K562 (cell line): ENCODE measurements around the gene AGGF1. TPM values are rescaled to one million over a fixed set of nuclear protein-coding genes. Genes with fewer than 3 reads are reported as not detected.

ENCODE experiments used
- ATAC-seq: fragments of 200-7000 bp; cut with Tn5 transposase; 3 replicates; pipeline ENCODE4 v1.9.1; 2020; ENCODE audit warnings: moderate library complexity
- BruUV-seq: library from RNA; stranded (reverse); fragments of 400-500 nt; replicated peaks from 2 replicates; lab custom pipeline; 2021; lab: Mats Ljungman, UMichigan
- CTCF ChIA-PET: fragments of 300-600 bp; formaldehyde crosslinking; extraction: SDS; loops from one replicate; lab custom pipeline; 2021; ENCODE audit warnings: low intra/inter-chr PET ratio; lab: Yijun Ruan, JAX
- POLR2A ChIA-PET: fragments of 300-600, 350-650 bp; sonication (Branson Sonifier 250); formaldehyde crosslinking; extraction: SDS; loops from one replicate; lab custom pipeline; 2021; ENCODE audit warnings: antibody characterized with exemption, inconsistent platforms; lab: Yijun Ruan, JAX
- DNase-seq, 4 experiments: peaks; one replicate each; pipeline versions ENCODE4 v3.0.0 to v3.0.0-alpha.2; 2011 to 2018; ENCODE audit warnings: low spot score in 3 of 4, mixed read lengths in 3 of 4; ENCODE audit errors: extremely low read depth in 1 of 4
- FAIRE-seq: peaks from 2 replicates; lab custom pipeline; 2011; peaks lifted over from hg19 to GRCh38; lab: Jason Lieb, UNC
- H2AFZ ChIP-seq: 2 replicates; pipeline ENCODE4 v1.6.0; 2011; ENCODE audit warnings: low read depth, low read length, control low read depth, inconsistent platforms
- H3K27ac ChIP-seq: fragments of 200-600 bp; 3 replicates; pipeline ENCODE4 v1.8.0; 2011; ENCODE audit warnings: low read depth, mild to moderate bottlenecking, control low read depth, inconsistent platforms, low read length, moderate library complexity, mixed read lengths; ENCODE audit errors: extremely low read depth
- H3K27me3 ChIP-seq, 2 experiments: fragments of 300-600 bp in 1 of 2; 2 replicates in 1 of 2; 3 replicates in 1 of 2; pipeline versions ENCODE4 v1.6.0 to v1.8.0; 2011; ENCODE audit warnings: inconsistent platforms in 2 of 2, low read length in 2 of 2, mild to moderate bottlenecking in 1 of 2, mixed read lengths in 1 of 2, moderate library complexity in 1 of 2; ENCODE audit not compliant: control insufficient read depth in 2 of 2, insufficient read depth in 2 of 2
- H3K36me3 ChIP-seq: fragments of 300-600 bp; 3 replicates; pipeline ENCODE4 v1.8.0; 2011; ENCODE audit warnings: mild to moderate bottlenecking, low read length, inconsistent platforms; ENCODE audit not compliant: control insufficient read depth, insufficient read depth
- H3K4me1 ChIP-seq, 2 experiments: fragments of 200-600 bp in 1 of 2; replicated peaks in 1 of 2; 2 replicates in 1 of 2; 3 replicates in 1 of 2; pipeline versions ENCODE4 v1.5.1 to v1.8.0; 2011; ENCODE audit warnings: inconsistent platforms in 2 of 2, low read length in 2 of 2, mild to moderate bottlenecking in 1 of 2, mixed read lengths in 1 of 2, moderate library complexity in 1 of 2; ENCODE audit not compliant: control insufficient read depth in 2 of 2, insufficient read depth in 2 of 2
- H3K4me2 ChIP-seq: 2 replicates; pipeline ENCODE4 v1.6.1; 2011; ENCODE audit warnings: low read length, control low read depth, inconsistent platforms, mixed read lengths; ENCODE audit not compliant: insufficient read depth
- H3K4me3 ChIP-seq: fragments of 200-600 bp; sonication (generic), shearing (Covaris generic); 2 replicates; pipeline ENCODE4 v1.5.1; 2016; ENCODE audit warnings: control low read depth, inconsistent platforms
- H3K79me2 ChIP-seq: fragments of 200-600 bp; 3 replicates; pipeline ENCODE4 v1.8.0; 2011; ENCODE audit warnings: low read length, inconsistent platforms; ENCODE audit not compliant: control insufficient read depth, insufficient read depth
- H3K9ac ChIP-seq, 2 experiments: 2 replicates each; pipeline versions ENCODE4 v1.6.0 to v1.6.1; 2011; ENCODE audit warnings: low read depth in 2 of 2, low read length in 2 of 2, control low read depth in 1 of 2, inconsistent platforms in 1 of 2, mild to moderate bottlenecking in 1 of 2, mixed read lengths in 1 of 2; ENCODE audit not compliant: insufficient read depth in 1 of 2
- H3K9me1 ChIP-seq: one replicate; pipeline ENCODE4 v1.6.0; 2011; ENCODE audit warnings: inconsistent platforms, mild to moderate bottlenecking, low read length, moderate library complexity; ENCODE audit not compliant: control insufficient read depth, insufficient read depth
- H3K9me3 ChIP-seq: replicated peaks from 2 replicates; pipeline ENCODE4 v1.5.1; 2011; ENCODE audit warnings: low read depth, low read length, inconsistent platforms; ENCODE audit not compliant: control insufficient read depth, insufficient read depth
- H4K20me1 ChIP-seq: replicated peaks from 2 replicates; pipeline ENCODE4 v1.6.1; 2011; ENCODE audit warnings: low read length, inconsistent platforms, mixed read lengths; ENCODE audit not compliant: control insufficient read depth, insufficient read depth
- BRF1 ChIP-seq: IDR thresholded peaks from 3 replicates; pipeline ENCODE4 v1.6.1; 2011; ENCODE audit warnings: borderline replicate concordance, mild to moderate bottlenecking; ENCODE audit not compliant: insufficient read length; ENCODE audit errors: extremely low read depth
- CEBPB ChIP-seq: fragments of 450-650 bp; IDR thresholded peaks from 2 replicates; pipeline ENCODE4 v1.6.1; 2016; ENCODE audit warnings: missing genetic modification characterization, missing compliant biosample characterization
- CREM ChIP-seq: IDR thresholded peaks from 2 replicates; pipeline ENCODE4 v1.6.1; 2014; ENCODE audit warnings: antibody characterized with exemption, low read depth
- ETS1 ChIP-seq: conservative IDR thresholded peaks from 2 replicates; pipeline ENCODE4 v1.6.1; 2011; ENCODE audit warnings: low read depth, mild to moderate bottlenecking, low read length; ENCODE audit not compliant: control insufficient read depth
- PCBP2 ChIP-seq: fragments of 200-400 bp; formaldehyde crosslinking; IDR thresholded peaks from 2 replicates; pipeline ENCODE4 v1.6.1; 2018; ENCODE audit warnings: low read length, low read depth, mild to moderate bottlenecking, moderate library complexity; ENCODE audit not compliant: poor library complexity, severe bottlenecking
- PHB2 ChIP-seq: fragments of 450-650 bp; IDR thresholded peaks from 2 replicates; pipeline ENCODE4 v1.6.1; 2017; ENCODE audit warnings: low read depth
- ZKSCAN8 ChIP-seq: fragments of 200-800 bp; sonication (Bioruptor generic); IDR thresholded peaks from 2 replicates; pipeline ENCODE4 v1.6.1; 2016; ENCODE audit warnings: missing genetic modification characterization, missing compliant biosample characterization
- ZNF146 ChIP-seq: IDR thresholded peaks from one replicate; pipeline ENCODE4 v1.6.1; 2018; ENCODE audit warnings: missing compliant biosample characterization; ENCODE audit not compliant: unreplicated experiment
- WGBS: fragments of 100-300 bp; shearing (Covaris generic); methylation state at CpG from one replicate; pipeline ENCODE4 v1.1.6; 2016; ENCODE audit warnings: low coverage, mixed read lengths; ENCODE audit not compliant: insufficient coverage; ENCODE audit errors: missing lambda C conversion rate; 5-methylcytosine and 5-hydroxymethylcytosine counted together
- in situ Hi-C: fragments of 300-500 bp; cut with MboI; formaldehyde crosslinking; loops from 4 replicates; pipeline ENCODE4 v1.15.0; 2018; ENCODE audit warnings: inconsistent platforms, mixed read lengths
- intact Hi-C: fragments of 100-400 bp; cut with micrococcal nuclease; formaldehyde crosslinking; loops from 2 replicates; pipeline ENCODE4 v1.14.2; 2022
- polyA plus RNA-seq, 8 experiments: library from polyadenylated mRNA; depleted of rRNA in 4 of 8; stranded (reverse) in 5 of 8; unstranded in 3 of 8; fragments of >200 nt; fragmentation: Nextera tagmentation in 2 of 8; fragmentation: Illumina TruSeq in 1 of 8; extraction: Ambion mirVana in 2 of 8; extraction: Trizol in 1 of 8; gene quantifications; 2 replicates each; pipeline versions ENCODE4 v1.2.1 to v1.2.3, GENCODE V29; 2011 to 2014; ENCODE audit warnings: inconsistent platforms in 1 of 8, missing spikeins in 1 of 8
- total RNA-seq, 7 experiments: library from RNA; depleted of rRNA in 6 of 7; stranded (reverse); fragments of >200 nt in 6 of 7; fragmentation: Illumina TruSeq in 2 of 7; extraction: Trizol in 2 of 7; gene quantifications; 2 replicates each; pipeline versions ENCODE4 v1.2.1 to v1.2.3, GENCODE V29; 2011 to 2021; ENCODE audit warnings: low replicate concordance in 1 of 7

Gene AGGF1
- total and polyA plus RNA-seq, 9 of the 15 experiments (the other 6 are each of a cell fraction or from before 2014, with no cell fraction given): 5.2 to 20.4 (median 13.4) TPM

DNA sequence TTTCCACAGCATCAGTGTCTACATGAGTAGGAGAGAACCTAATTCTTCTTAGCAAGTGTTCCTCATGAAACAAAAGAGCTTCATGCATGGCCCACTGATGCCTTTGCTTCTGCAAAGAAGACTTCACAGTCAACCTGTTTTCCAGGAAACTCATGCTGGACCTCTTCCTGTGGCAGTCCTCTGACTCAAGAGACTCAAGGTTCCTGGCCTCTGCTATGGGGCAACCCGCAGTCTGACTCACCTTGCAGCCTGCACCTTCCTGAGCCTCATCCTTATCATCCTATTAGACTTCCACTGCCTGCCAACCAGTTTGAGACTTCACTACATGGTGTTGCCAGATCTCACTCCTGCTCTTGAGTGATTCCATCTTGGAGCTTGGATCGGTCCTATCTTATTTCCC lies 17.6 kb upstream of the AGGF1 start:
- intact Hi-C loops: no loop called here
- in situ Hi-C loops: loop anchor here (10.0 kb wide), 1 partner anchor 408 kb away; no protein-coding TSS in a partner anchor

More for the DNA sequence above, 17.6 kb upstream of the AGGF1 start:
- no peak for DNase-seq
- no peaks in the 10 kb centered on the region; the same call in 1 of the 2 replicates for H3K9me3 ChIP-seq
- FAIRE-seq: no peak
- H3K4me3 ChIP-seq: no peak overlapping the region
- no peak for ATAC-seq
- 5% methylated on average over 2 of the region's 2 CpGs for WGBS
- no peaks in the 10 kb centered on the region for H3K4me1 ChIP-seq
- no peak for TF ChIP-seq ZKSCAN8 (CRISPR knock-in tag)
- TF ChIP-seq PCBP2: no peak
- no peak for TF ChIP-seq BRF1
- no peak for TF ChIP-seq PHB2
- no peak for TF ChIP-seq ETS1
- TF ChIP-seq CEBPB: no peak
- TF ChIP-seq ZNF146 (CRISPR knock-in tag): no peak
- TF ChIP-seq CREM: no peak
- no peaks in the 10 kb centered on the region for H3K9me1 ChIP-seq
- H3K27ac ChIP-seq: no peak overlapping the region
- CTCF ChIA-PET: interaction anchor here (1.0 kb wide), 1 partner anchor 145 kb away, joined by 3 read pairs; no protein-coding TSS in a partner anchor
- no peak overlapping the region for H2AFZ ChIP-seq
- no peaks in the 10 kb centered on the region for H4K20me1 ChIP-seq
- BruUV-seq: no TSS peak
- peaks cover 0 to 4% of the 10 kb centered on the region in 2 experiments; a peak in 1 of 5 replicates for H3K27me3 ChIP-seq
- H3K4me2 ChIP-seq: no peak overlapping the region
- H3K36me3 ChIP-seq: no peaks in the 10 kb centered on the region
- no peaks in the 10 kb centered on the region for H3K79me2 ChIP-seq
- H3K9ac ChIP-seq: no peak overlapping the region
- POLR2A ChIA-PET: no interaction called here
